Mesenchymal stem cell (in vitro differentiated cells and primary cell): Measurements from ENCODE around the gene DUS1L.

Source experiments
- DNase-seq: peaks from one replicate; pipeline ENCODE4 v3.0.0-alpha.2; 2013
- H2AFZ ChIP-seq: one replicate; pipeline ENCODE4 v1.6.1; 2013; ENCODE audit warnings: low read depth, mild to moderate bottlenecking, control low read depth, inconsistent platforms, low read length, moderate library complexity
- H2AK5ac ChIP-seq: 2 replicates; pipeline ENCODE4 v1.6.1; 2013; ENCODE audit warnings: low read length, moderate library complexity, mild to moderate bottlenecking, inconsistent platforms; ENCODE audit not compliant: severe bottlenecking
- H2BK120ac ChIP-seq: one replicate; pipeline ENCODE4 v1.6.1; 2013; ENCODE audit warnings: low read depth, mild to moderate bottlenecking, inconsistent platforms, low read length, moderate library complexity
- H2BK12ac ChIP-seq, 2 experiments: one replicate each; pipeline ENCODE4 v1.6.1; 2013; ENCODE audit warnings: inconsistent platforms in 2 of 2, low read length in 2 of 2, mild to moderate bottlenecking in 2 of 2, moderate library complexity in 2 of 2, control low read depth in 1 of 2
- H2BK15ac ChIP-seq: one replicate; pipeline ENCODE4 v1.6.1; 2013; ENCODE audit warnings: mild to moderate bottlenecking, low read depth, inconsistent platforms; ENCODE audit not compliant: poor library complexity, severe bottlenecking
- H2BK5ac ChIP-seq: 2 replicates; pipeline ENCODE4 v1.6.1; 2013; ENCODE audit warnings: low read depth, mild to moderate bottlenecking, low read length, control low read depth, inconsistent platforms; ENCODE audit not compliant: poor library complexity, severe bottlenecking
- H3K14ac ChIP-seq, 2 experiments: one replicate each; pipeline ENCODE4 v1.6.1; 2013; ENCODE audit warnings: inconsistent platforms in 2 of 2, low read length in 2 of 2, control low read depth in 1 of 2, mild to moderate bottlenecking in 1 of 2, moderate library complexity in 1 of 2
- H3K18ac ChIP-seq, 2 experiments: one replicate each; pipeline ENCODE4 v1.6.1; 2013; ENCODE audit warnings: inconsistent platforms in 2 of 2, low read length in 2 of 2, control low read depth in 1 of 2, low read depth in 1 of 2, mild to moderate bottlenecking in 1 of 2
- H3K23ac ChIP-seq, 2 experiments: one replicate each; pipeline ENCODE4 v1.6.1; 2013; ENCODE audit warnings: inconsistent platforms in 2 of 2, low read length in 2 of 2, mild to moderate bottlenecking in 2 of 2, moderate library complexity in 2 of 2, control low read depth in 1 of 2
- H3K27ac ChIP-seq: 2 replicates; pipeline ENCODE4 v1.5.1; 2013; ENCODE audit warnings: mild to moderate bottlenecking, moderate library complexity, low read length, control low read depth, inconsistent platforms; ENCODE audit not compliant: poor library complexity, severe bottlenecking
- H3K27me3 ChIP-seq, 2 experiments: 2 replicates each; pipeline versions ENCODE4 v1.6.1 to v1.7.0; 2013; ENCODE audit warnings: low read length in 2 of 2, mild to moderate bottlenecking in 2 of 2, moderate library complexity in 2 of 2, control low read depth in 1 of 2, inconsistent platforms in 1 of 2; ENCODE audit not compliant: control insufficient read depth in 1 of 2, insufficient read depth in 1 of 2
- H3K36me3 ChIP-seq, 2 experiments: 2 replicates each; pipeline versions ENCODE4 v1.6.1 to v1.7.0; 2013; ENCODE audit warnings: low read length in 2 of 2, control low read depth in 1 of 2, inconsistent platforms in 1 of 2, low read depth in 1 of 2, mild to moderate bottlenecking in 1 of 2; ENCODE audit not compliant: insufficient read depth in 2 of 2, control insufficient read depth in 1 of 2
- H3K4ac ChIP-seq, 2 experiments: one replicate each; pipeline ENCODE4 v1.6.1; 2013; ENCODE audit warnings: inconsistent platforms in 2 of 2, low read length in 2 of 2, mild to moderate bottlenecking in 2 of 2, moderate library complexity in 2 of 2, control low read depth in 1 of 2, low read depth in 1 of 2
- H3K4me1 ChIP-seq: 2 replicates; pipeline ENCODE4 v1.6.1; 2013; ENCODE audit warnings: low read depth, low read length, control low read depth; ENCODE audit not compliant: control insufficient read depth, insufficient read depth
- H3K4me2 ChIP-seq: 2 replicates; pipeline ENCODE4 v1.6.1; 2013; ENCODE audit warnings: low read length, mild to moderate bottlenecking, inconsistent platforms; ENCODE audit not compliant: poor library complexity, severe bottlenecking
- H3K4me3 ChIP-seq, 2 experiments: 2 replicates each; pipeline versions ENCODE4 v1.5.1 to v1.7.0; 2013; ENCODE audit warnings: low read length in 2 of 2, mild to moderate bottlenecking in 2 of 2, control low read depth in 1 of 2, low read depth in 1 of 2; ENCODE audit not compliant: insufficient read depth in 1 of 2
- H3K79me1 ChIP-seq: replicated peaks from 2 replicates; pipeline ENCODE4 v1.6.1; 2013; ENCODE audit warnings: mild to moderate bottlenecking, control low read depth, low read length, inconsistent platforms; ENCODE audit not compliant: poor library complexity, severe bottlenecking
- H3K9ac ChIP-seq: 2 replicates; pipeline ENCODE4 v1.7.0; 2013; ENCODE audit warnings: mild to moderate bottlenecking, low read length, moderate library complexity
- H3K9me3 ChIP-seq: 2 replicates; pipeline ENCODE4 v1.7.0; 2013; ENCODE audit warnings: mild to moderate bottlenecking, low read length; ENCODE audit not compliant: control insufficient read depth
- H4K8ac ChIP-seq: one replicate; pipeline ENCODE4 v1.6.1; 2013; ENCODE audit warnings: inconsistent platforms, mild to moderate bottlenecking, low read length, moderate library complexity
- H4K91ac ChIP-seq: one replicate; pipeline ENCODE4 v1.6.1; 2013; ENCODE audit warnings: mild to moderate bottlenecking, low read length, inconsistent platforms
- WGBS: methylation state at CpG from one replicate; pipeline ENCODE4 v1.1.7; 2013; ENCODE audit warnings: mixed read lengths; 5-methylcytosine and 5-hydroxymethylcytosine counted together

Gene DUS1L

DNA sequence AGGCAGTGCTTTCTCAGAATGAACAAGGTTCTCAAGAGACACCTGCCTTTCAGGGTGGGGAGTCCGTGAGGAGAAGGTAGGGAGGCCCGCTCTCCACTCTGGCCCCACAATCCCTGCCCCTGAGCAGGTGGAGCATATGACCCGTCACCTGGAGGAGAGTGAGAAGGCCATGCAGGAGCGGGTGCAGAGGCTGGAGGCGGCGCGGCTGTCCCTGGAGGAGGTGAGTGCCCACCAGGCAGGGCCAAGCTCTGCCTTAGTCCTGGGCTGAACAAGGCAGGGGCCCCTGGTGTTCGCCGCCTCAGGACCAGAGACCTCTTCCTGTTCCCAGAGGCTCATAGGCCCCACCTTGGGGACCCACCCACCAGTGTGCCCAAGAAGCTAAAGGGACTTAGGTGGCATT lies 36.6 kb downstream of the DUS1L start:
- H2AFZ ChIP-seq: no peak overlapping the region
- H3K4ac ChIP-seq: no peak overlapping the region
- 95% methylated on average over 9 of the region's 9 CpGs for WGBS
- no peak overlapping the region for H3K18ac ChIP-seq
- no peak overlapping the region for H2BK15ac ChIP-seq
- H3K27me3 ChIP-seq: peaks cover 0 to 12% of the 10 kb centered on the region in 2 experiments
- no peak overlapping the region for H2BK120ac ChIP-seq
- H4K8ac ChIP-seq: no peak overlapping the region
- H3K4me3 ChIP-seq: no peak overlapping the region
- no peaks in the 10 kb centered on the region for H3K9me3 ChIP-seq
- H3K79me1 ChIP-seq: peaks cover 18% of the 10 kb centered on the region
- no peak overlapping the region for H3K23ac ChIP-seq
- H3K27ac ChIP-seq: no peak overlapping the region
- H3K4me1 ChIP-seq: peaks cover 22% of the 10 kb centered on the region
- no peak overlapping the region for H4K91ac ChIP-seq
- no peak overlapping the region for H2BK5ac ChIP-seq
- no peak overlapping the region for H3K14ac ChIP-seq
- no peak overlapping the region for H2AK5ac ChIP-seq
- H2BK12ac ChIP-seq: no peak overlapping the region
- no peak for DNase-seq
- no peak overlapping the region for H3K4me2 ChIP-seq
- peaks cover 0 to 58% of the 10 kb centered on the region in 2 experiments for H3K36me3 ChIP-seq
- no peak overlapping the region for H3K9ac ChIP-seq

DNA sequence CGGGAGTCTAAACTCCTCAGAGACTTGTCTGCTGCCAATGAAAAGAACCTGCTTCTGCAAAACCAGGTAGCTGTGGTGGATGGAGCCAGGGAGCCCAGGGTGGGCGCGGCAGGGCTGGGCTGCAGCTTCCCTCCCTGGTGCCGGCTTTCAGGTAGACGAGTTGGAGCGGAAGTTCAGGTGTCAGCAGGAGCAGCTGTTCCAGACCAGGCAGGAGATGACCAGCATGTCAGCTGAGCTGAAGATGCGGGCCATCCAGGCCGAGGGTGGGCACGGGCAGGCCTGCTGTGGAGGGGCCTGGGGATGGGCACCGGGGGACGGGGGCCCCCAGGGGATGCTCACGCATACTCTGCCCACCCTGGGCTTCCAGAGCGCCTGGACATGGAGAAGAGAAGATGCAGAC lies 37.4 kb downstream of the DUS1L start:
- peaks cover 28% of the 10 kb centered on the region for H3K4me1 ChIP-seq
- H3K9me3 ChIP-seq: no peaks in the 10 kb centered on the region
- H2BK5ac ChIP-seq: no peak overlapping the region
- peaks cover 20% of the 10 kb centered on the region for H3K79me1 ChIP-seq
- no peak overlapping the region for H2AK5ac ChIP-seq
- WGBS: 99% methylated on average over 13 of the region's 13 CpGs
- no peak overlapping the region for H3K4me3 ChIP-seq
- no peak overlapping the region for H3K14ac ChIP-seq
- H3K4ac ChIP-seq: no peak overlapping the region
- no peak overlapping the region for H2BK15ac ChIP-seq
- no peak for DNase-seq
- no peak overlapping the region for H3K27ac ChIP-seq
- peaks cover 0 to 12% of the 10 kb centered on the region in 2 experiments for H3K27me3 ChIP-seq
- H3K23ac ChIP-seq: no peak overlapping the region
- no peak overlapping the region for H2AFZ ChIP-seq
- no peak overlapping the region for H4K8ac ChIP-seq
- H3K4me2 ChIP-seq: no peak overlapping the region
- H3K18ac ChIP-seq: no peak overlapping the region
- no peak overlapping the region for H3K9ac ChIP-seq
- H3K36me3 ChIP-seq: peaks cover 0 to 54% of the 10 kb centered on the region in 2 experiments
- H2BK12ac ChIP-seq: no peak overlapping the region
- H2BK120ac ChIP-seq: no peak overlapping the region
- H4K91ac ChIP-seq: no peak overlapping the region

DNA sequence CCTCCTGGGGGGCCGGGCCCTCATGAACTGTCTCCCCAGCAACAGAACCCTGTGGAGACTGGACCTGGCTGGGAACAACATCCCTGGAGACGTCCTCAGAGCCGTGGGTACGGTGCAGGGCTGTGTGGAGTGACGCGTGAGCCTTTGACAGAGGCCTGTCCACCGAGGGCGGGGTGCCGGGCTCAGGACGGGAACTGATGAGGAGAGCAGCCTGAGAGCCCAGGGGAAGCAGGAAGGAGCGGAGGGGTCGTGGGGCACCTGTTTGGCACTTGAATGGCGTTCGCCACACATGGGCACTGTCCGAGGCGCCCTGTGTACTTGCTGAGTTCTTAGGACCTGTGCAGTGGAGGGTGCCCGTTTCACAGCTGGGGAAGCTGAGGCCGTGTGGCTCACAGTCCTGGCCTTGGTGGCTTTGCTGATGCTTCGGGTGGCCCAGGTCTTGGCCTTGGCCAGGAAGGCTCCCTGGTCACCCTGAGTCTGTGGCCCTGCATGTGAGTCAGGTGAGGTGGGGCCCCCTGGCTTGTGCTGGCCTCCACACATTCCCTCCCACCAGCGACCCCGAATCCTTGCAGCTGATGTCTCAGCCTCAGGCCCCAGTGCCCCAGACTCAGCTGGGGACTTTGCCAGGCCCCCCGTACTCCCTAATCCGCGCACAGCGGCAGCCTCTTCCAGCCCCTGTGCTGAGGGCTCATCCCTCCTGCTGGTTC lies 40.0 kb downstream of the DUS1L start:
- Histone ChIP-seq H2BK120ac (no peak overlapping the region), H3K18ac (no peak overlapping the region), H4K91ac (no peak overlapping the region), H2BK5ac (no peak overlapping the region), H2AFZ (no peak overlapping the region), H3K27ac (no peak overlapping the region), H3K27me3 (no peaks in the 10 kb centered on the region), H3K4ac (no peak overlapping the region), H2BK15ac (no peak overlapping the region), H3K9me3 (no peaks in the 10 kb centered on the region), H3K23ac (no peak overlapping the region), H3K36me3 (peaks cover 0 to 50% of the 10 kb centered on the region in 2 experiments), H3K79me1 (peaks cover 25% of the 10 kb centered on the region), H3K14ac (no peak overlapping the region), H3K4me2 (no peak overlapping the region), H4K8ac (no peak overlapping the region), H2BK12ac (no peak overlapping the region), H3K4me1 (peaks cover 32% of the 10 kb centered on the region), H2AK5ac (no peak overlapping the region), H3K9ac (no peak overlapping the region), H3K4me3 (no peak overlapping the region)
- DNase-seq: no peak
- WGBS: 97% methylated on average over 25 of the region's 25 CpGs

DNA sequence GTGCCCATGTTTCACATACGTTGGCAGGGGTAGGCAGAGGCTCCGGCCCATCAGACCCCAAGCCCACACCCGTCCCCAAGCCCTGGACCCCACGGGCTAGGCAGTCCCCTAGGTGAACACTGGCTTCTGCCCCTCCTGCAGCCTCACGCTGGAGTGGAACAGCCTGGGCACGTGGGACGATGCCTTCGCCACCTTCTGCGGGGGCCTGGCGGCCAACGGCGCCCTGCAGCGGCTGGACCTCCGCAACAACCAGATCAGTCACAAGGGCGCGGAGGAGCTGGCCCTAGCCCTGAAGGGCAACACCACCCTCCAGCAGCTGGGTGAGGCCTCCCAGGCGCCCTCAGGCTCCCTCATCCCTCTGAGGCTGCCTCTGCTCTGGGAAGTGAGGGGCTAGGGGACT lies 40.7 kb downstream of the DUS1L start:
- Histone ChIP-seq H3K4me3 (no peak overlapping the region), H3K4me1 (peaks cover 31% of the 10 kb centered on the region), H3K18ac (no peak overlapping the region), H3K4ac (no peak overlapping the region), H3K79me1 (peaks cover 30% of the 10 kb centered on the region), H3K4me2 (no peak overlapping the region), H3K27ac (no peak overlapping the region), H2BK12ac (no peak overlapping the region), H3K23ac (no peak overlapping the region), H2AK5ac (no peak overlapping the region), H2BK15ac (no peak overlapping the region), H4K8ac (no peak overlapping the region), H2BK5ac (no peak overlapping the region), H3K27me3 (no peaks in the 10 kb centered on the region), H2BK120ac (no peak overlapping the region), H4K91ac (no peak overlapping the region), H3K9me3 (no peaks in the 10 kb centered on the region), H2AFZ (no peak overlapping the region), H3K14ac (no peak overlapping the region), H3K36me3 (peaks cover 0 to 50% of the 10 kb centered on the region in 2 experiments), H3K9ac (no peak overlapping the region)
- 96% methylated on average over 17 of the region's 17 CpGs for WGBS
- no peak for DNase-seq
